Endothelial cell of umbilical vein (primary cell): ENCODE data around the gene ASTN1. TPM values are rescaled to one million over a fixed set of nuclear protein-coding genes. Genes with fewer than 3 reads are reported as not detected.

ENCODE experiments used
- BruUV-seq: library from RNA; stranded (reverse); fragments of 400-500 nt; replicated peaks from 2 replicates; lab custom pipeline; 2021; lab: Mats Ljungman, UMichigan
- CTCF ChIA-PET: fragments of 300-600, 350-600 bp; sonication (Branson Sonifier 250); formaldehyde crosslinking; loops from one replicate; lab custom pipeline; 2021; ENCODE audit warnings: antibody characterized with exemption, inconsistent platforms; lab: Charles Lee
- POLR2A ChIA-PET: fragments of 300-600, 350-600 bp; sonication (Branson Sonifier 250); formaldehyde crosslinking; loops from one replicate; lab custom pipeline; 2021; ENCODE audit warnings: antibody characterized with exemption, inconsistent platforms; lab: Charles Lee
- DNase-seq: peaks from one replicate; pipeline ENCODE4 v3.0.0-alpha.2; 2011; ENCODE audit warnings: low read depth, low spot score
- FAIRE-seq: peaks from 2 replicates; lab custom pipeline; 2011; peaks lifted over from hg19 to GRCh38; lab: Jason Lieb, UNC
- H2AFZ ChIP-seq: 2 replicates; pipeline ENCODE4 v1.6.0; 2012; ENCODE audit warnings: low read depth, low read length, control low read depth, inconsistent platforms
- H3K27ac ChIP-seq: 2 replicates; pipeline ENCODE4 v1.5.1; 2011; ENCODE audit warnings: low read depth, mild to moderate bottlenecking, control low read depth, low read length, moderate library complexity; ENCODE audit not compliant: insufficient read depth
- H3K27me3 ChIP-seq, 2 experiments: 2 replicates each; pipeline versions ENCODE4 v1.6.0 to v1.6.1; 2011; ENCODE audit warnings: low read length in 2 of 2, mixed read lengths in 1 of 2; ENCODE audit not compliant: control insufficient read depth in 2 of 2, insufficient read depth in 2 of 2
- H3K36me3 ChIP-seq, 2 experiments: 2 replicates in 1 of 2; 3 replicates in 1 of 2; pipeline ENCODE4 v1.5.1; 2011; ENCODE audit warnings: low read length in 2 of 2, mild to moderate bottlenecking in 1 of 2, moderate library complexity in 1 of 2; ENCODE audit not compliant: control insufficient read depth in 2 of 2, insufficient read depth in 2 of 2; ENCODE audit errors: extremely low read depth in 1 of 2
- H3K4me1 ChIP-seq: 3 replicates; pipeline ENCODE4 v1.5.1; 2011; ENCODE audit warnings: mild to moderate bottlenecking, low read length; ENCODE audit not compliant: control insufficient read depth, insufficient read depth; ENCODE audit errors: extremely low read depth
- H3K4me2 ChIP-seq: 2 replicates; pipeline ENCODE4 v1.6.1; 2011; ENCODE audit warnings: low read length, control low read depth, mixed read lengths; ENCODE audit not compliant: insufficient read depth
- H3K4me3 ChIP-seq, 3 experiments: fragments of 200-600 bp in 1 of 3; sonication (generic), shearing (Covaris generic) in 1 of 3; replicated peaks in 1 of 3; 2 replicates each; pipeline ENCODE4 v1.5.1; 2011 to 2016; ENCODE audit warnings: control low read depth in 3 of 3, low read length in 3 of 3, mild to moderate bottlenecking in 2 of 3, inconsistent platforms in 1 of 3, low read depth in 1 of 3, moderate library complexity in 1 of 3; ENCODE audit not compliant: insufficient read depth in 1 of 3
- H3K79me2 ChIP-seq: 2 replicates; pipeline ENCODE4 v1.6.0; 2012; ENCODE audit warnings: low read length, inconsistent platforms; ENCODE audit not compliant: control insufficient read depth, insufficient read depth
- H3K9ac ChIP-seq: replicated peaks from 2 replicates; pipeline ENCODE3; 2011; ENCODE audit warnings: low read length, control low read depth; ENCODE audit not compliant: insufficient read depth; ENCODE audit errors: extremely low read depth
- H3K9me1 ChIP-seq: replicated peaks from 3 replicates; pipeline ENCODE4 v1.6.0; 2011; ENCODE audit warnings: mild to moderate bottlenecking, low read length; ENCODE audit not compliant: control insufficient read depth, insufficient read depth; ENCODE audit errors: extremely low read depth
- H3K9me3 ChIP-seq: replicated peaks from 2 replicates; pipeline ENCODE4 v1.5.1; 2012; ENCODE audit warnings: low read length, inconsistent platforms; ENCODE audit not compliant: control insufficient read depth, insufficient read depth
- H4K20me1 ChIP-seq: replicated peaks from 2 replicates; pipeline ENCODE3; 2011; ENCODE audit warnings: mild to moderate bottlenecking, low read length; ENCODE audit not compliant: control insufficient read depth, insufficient read depth; ENCODE audit errors: extremely low read depth
- EZH2 ChIP-seq: IDR thresholded peaks from 2 replicates; pipeline ENCODE4 v1.6.1; 2012; ENCODE audit warnings: borderline replicate concordance, low read depth, mild to moderate bottlenecking, moderate library complexity, low read length, inconsistent platforms; ENCODE audit not compliant: severe bottlenecking
- FOS ChIP-seq: IDR thresholded peaks from 2 replicates; pipeline ENCODE4 v1.6.1; 2011; ENCODE audit warnings: mild to moderate bottlenecking, low read length, moderate library complexity, borderline replicate concordance; ENCODE audit not compliant: insufficient read depth
- GATA2 ChIP-seq: IDR thresholded peaks from 2 replicates; pipeline ENCODE4 v1.7.0; 2011; ENCODE audit warnings: low read depth, mild to moderate bottlenecking, moderate library complexity, mixed read lengths, low read length; ENCODE audit not compliant: insufficient read length, insufficient read depth
- JUN ChIP-seq: IDR thresholded peaks from 2 replicates; pipeline ENCODE4 v1.6.1; 2011; ENCODE audit warnings: borderline replicate concordance, low read depth; ENCODE audit not compliant: insufficient read length, insufficient read depth
- MYC ChIP-seq: IDR thresholded peaks from one replicate; pipeline ENCODE4 v1.6.1; 2011; ENCODE audit warnings: mild to moderate bottlenecking, low read depth, low read length
- POLR2A ChIP-seq: IDR thresholded peaks from 2 replicates; pipeline ENCODE4 v1.6.1; 2012; ENCODE audit warnings: low read depth, mild to moderate bottlenecking, control low read depth, low read length
- POLR2AphosphoS5 ChIP-seq: IDR thresholded peaks from 2 replicates; pipeline ENCODE4 v1.6.1; 2012; ENCODE audit warnings: low read depth, mild to moderate bottlenecking, control low read depth, low read length, moderate library complexity; ENCODE audit not compliant: insufficient read depth
- dilution Hi-C: fragments of 300-500 bp; cut with MboI; formaldehyde crosslinking; loops from one replicate; pipeline ENCODE4 v1.15.0; 2019; ENCODE audit warnings: low sequenced_read_pairs; ENCODE audit not compliant: extremely low pct_ligation_motif_present
- intact Hi-C: fragments of 100-400 bp; cut with micrococcal nuclease; formaldehyde crosslinking; loops from one replicate; pipeline ENCODE4 v1.10.0; 2022
- polyA plus RNA-seq, 4 experiments: library from polyadenylated mRNA; depleted of rRNA in 3 of 4; stranded (reverse) in 3 of 4; unstranded in 1 of 4; fragments of >200 nt; gene quantifications; 2 replicates each; pipeline versions ENCODE4 v1.2.1 to v1.2.3, GENCODE V29; 2011 to 2012; ENCODE audit warnings: missing spikeins in 1 of 4
- total RNA-seq: library from RNA; stranded (reverse); gene quantifications from 2 replicates; pipeline ENCODE4 v1.2.3, GENCODE V29; 2021
- TF ChIP-seq, protein P1 (sequence below), 2 donors: IDR thresholded peaks; 1 replicate in 1 of 2; 2 replicates in 1 of 2; pipeline ENCODE4 v1.5.1; 2011; ENCODE audit warnings: low read length in 2 of 2, mild to moderate bottlenecking in 2 of 2, moderate library complexity in 2 of 2, control low read depth in 1 of 2, inconsistent platforms in 1 of 2, low read depth in 1 of 2; ENCODE audit not compliant: insufficient read depth in 1 of 2; ENCODE audit errors: extremely low read depth in 1 of 2
- TF ChIP-seq, protein P2 (sequence below): IDR thresholded peaks from 2 replicates; pipeline ENCODE4 v1.6.1; 2011; ENCODE audit not compliant: insufficient read depth, insufficient read length

The ASTN1 gene
- total and polyA plus RNA-seq, 2 donors (not counting 3 experiments of a cell fraction or from before 2014, with no cell fraction given): 0.04 TPM; not detected in 1

DNA sequence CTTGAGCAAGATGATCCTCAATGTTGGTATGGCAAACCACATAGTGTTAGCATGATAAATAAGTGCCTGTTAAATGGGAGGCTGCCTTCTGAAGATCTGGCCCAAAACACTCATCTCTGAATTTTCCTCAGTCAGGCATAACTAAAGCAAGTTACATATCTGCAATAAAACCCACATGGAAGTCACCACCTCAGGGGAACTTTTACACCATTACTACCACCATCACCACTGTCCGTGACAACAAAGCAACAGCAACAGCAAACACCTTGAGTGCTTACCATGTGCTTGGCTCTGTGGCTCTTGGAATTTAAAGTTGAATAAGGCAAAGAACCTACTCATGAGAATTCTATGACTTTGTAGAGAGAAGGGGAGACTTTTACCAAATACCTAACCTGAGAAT lies 233.0 kb downstream of the ASTN1 start:
- H3K9me3 ChIP-seq: no peaks in the 10 kb centered on the region
- no peaks in the 10 kb centered on the region for H3K36me3 ChIP-seq
- DNase-seq (no peak), FAIRE-seq (no peak)
- BruUV-seq: no TSS peak
- H3K4me2 ChIP-seq: no peak overlapping the region
- POLR2A ChIA-PET: no interaction called here
- CTCF ChIA-PET: no interaction called here
- no peaks in the 10 kb centered on the region for H3K79me2 ChIP-seq
- H2AFZ ChIP-seq: no peak overlapping the region
- intact Hi-C loops: no loop called here
- peaks cover 2% of the 10 kb centered on the region for H3K9me1 ChIP-seq
- dilution Hi-C loops: no loop called here
- H3K27ac ChIP-seq: no peak overlapping the region
- H3K4me1 ChIP-seq: no peaks in the 10 kb centered on the region
- no peak overlapping the region for H3K9ac ChIP-seq
- TF ChIP-seq, protein P1, sequence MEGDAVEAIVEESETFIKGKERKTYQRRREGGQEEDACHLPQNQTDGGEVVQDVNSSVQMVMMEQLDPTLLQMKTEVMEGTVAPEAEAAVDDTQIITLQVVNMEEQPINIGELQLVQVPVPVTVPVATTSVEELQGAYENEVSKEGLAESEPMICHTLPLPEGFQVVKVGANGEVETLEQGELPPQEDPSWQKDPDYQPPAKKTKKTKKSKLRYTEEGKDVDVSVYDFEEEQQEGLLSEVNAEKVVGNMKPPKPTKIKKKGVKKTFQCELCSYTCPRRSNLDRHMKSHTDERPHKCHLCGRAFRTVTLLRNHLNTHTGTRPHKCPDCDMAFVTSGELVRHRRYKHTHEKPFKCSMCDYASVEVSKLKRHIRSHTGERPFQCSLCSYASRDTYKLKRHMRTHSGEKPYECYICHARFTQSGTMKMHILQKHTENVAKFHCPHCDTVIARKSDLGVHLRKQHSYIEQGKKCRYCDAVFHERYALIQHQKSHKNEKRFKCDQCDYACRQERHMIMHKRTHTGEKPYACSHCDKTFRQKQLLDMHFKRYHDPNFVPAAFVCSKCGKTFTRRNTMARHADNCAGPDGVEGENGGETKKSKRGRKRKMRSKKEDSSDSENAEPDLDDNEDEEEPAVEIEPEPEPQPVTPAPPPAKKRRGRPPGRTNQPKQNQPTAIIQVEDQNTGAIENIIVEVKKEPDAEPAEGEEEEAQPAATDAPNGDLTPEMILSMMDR (IDR thresholded peaks at IDR 0.05; ENCODE audit: extremely low read depth in 1 of 2, insufficient read depth in 1 of 2, low read depth in 1 of 2, low read length in 2 of 2): no peak
- TF ChIP-seq EZH2 (no peak), GATA2 (no peak), POLR2AphosphoS5 (no peak), FOS (no peak), MYC (no peak), JUN (no peak), POLR2A (no peak)
- TF ChIP-seq, protein P2, sequence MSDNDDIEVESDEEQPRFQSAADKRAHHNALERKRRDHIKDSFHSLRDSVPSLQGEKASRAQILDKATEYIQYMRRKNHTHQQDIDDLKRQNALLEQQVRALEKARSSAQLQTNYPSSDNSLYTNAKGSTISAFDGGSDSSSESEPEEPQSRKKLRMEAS: no peak
- H3K4me3 ChIP-seq: no peak overlapping the region
- H3K27me3 ChIP-seq: no peaks in the 10 kb centered on the region
- H4K20me1 ChIP-seq: no peaks in the 10 kb centered on the region
